Measurements from ENCODE around the gene EVX1.

EVX1 gene

DNA sequence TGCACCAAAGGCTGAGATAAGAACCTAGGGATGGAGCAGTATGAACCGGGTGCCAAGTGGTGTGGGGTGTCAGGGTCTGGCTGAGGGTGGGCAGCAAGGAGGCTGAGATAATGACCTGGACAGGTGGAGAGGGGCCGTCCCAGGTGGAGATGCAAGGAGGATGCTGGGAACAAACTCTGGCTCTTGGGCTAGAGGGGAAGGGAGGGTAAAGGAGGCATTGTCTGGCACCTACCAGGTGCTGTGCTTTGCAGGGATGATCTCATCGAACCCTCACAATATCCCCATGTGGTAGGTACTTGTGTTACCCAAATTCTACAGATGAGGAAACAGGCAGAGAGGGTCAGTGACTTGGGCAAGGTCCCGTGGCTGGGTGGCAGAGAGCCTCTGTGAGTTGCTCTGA lies 22.8 kb upstream of the EVX1 start:
- Histone ChIP-seq H3K4me3 (ENCODE audit: low read depth, low read length) (no peak overlapping the region), H3K4me2 (ENCODE audit: low read length) (no peak overlapping the region), H3K9ac (no peak overlapping the region), H3K79me2 (no peaks in the 10 kb centered on the region), H3K27ac (no peak overlapping the region), H3K9me3 (ENCODE audit: control insufficient read depth, low read length) (no peaks in the 10 kb centered on the region), H3K27me3 (ENCODE audit: control insufficient read depth, insufficient read depth, low read length) (peaks cover 6% of the 10 kb centered on the region), H3K4me1 (no peaks in the 10 kb centered on the region), H2AFZ (no peak overlapping the region), H3K36me3 (ENCODE audit: control insufficient read depth, insufficient read depth, low read length) (no peaks in the 10 kb centered on the region)
- TF ChIP-seq, protein P1, sequence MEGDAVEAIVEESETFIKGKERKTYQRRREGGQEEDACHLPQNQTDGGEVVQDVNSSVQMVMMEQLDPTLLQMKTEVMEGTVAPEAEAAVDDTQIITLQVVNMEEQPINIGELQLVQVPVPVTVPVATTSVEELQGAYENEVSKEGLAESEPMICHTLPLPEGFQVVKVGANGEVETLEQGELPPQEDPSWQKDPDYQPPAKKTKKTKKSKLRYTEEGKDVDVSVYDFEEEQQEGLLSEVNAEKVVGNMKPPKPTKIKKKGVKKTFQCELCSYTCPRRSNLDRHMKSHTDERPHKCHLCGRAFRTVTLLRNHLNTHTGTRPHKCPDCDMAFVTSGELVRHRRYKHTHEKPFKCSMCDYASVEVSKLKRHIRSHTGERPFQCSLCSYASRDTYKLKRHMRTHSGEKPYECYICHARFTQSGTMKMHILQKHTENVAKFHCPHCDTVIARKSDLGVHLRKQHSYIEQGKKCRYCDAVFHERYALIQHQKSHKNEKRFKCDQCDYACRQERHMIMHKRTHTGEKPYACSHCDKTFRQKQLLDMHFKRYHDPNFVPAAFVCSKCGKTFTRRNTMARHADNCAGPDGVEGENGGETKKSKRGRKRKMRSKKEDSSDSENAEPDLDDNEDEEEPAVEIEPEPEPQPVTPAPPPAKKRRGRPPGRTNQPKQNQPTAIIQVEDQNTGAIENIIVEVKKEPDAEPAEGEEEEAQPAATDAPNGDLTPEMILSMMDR (IDR thresholded peaks at IDR 0.05), result no peak

- no peak overlapping the region for H3K4me3 ChIP-seq (ENCODE audit: low read depth, low read length)
- H3K27me3 ChIP-seq (ENCODE audit: control insufficient read depth, insufficient read depth, low read length), result peaks cover 9% of the 10 kb centered on the region
- H3K9ac ChIP-seq, result no peak overlapping the region
- H3K36me3 ChIP-seq (ENCODE audit: control insufficient read depth, insufficient read depth, low read length), result no peaks in the 10 kb centered on the region
- H3K4me1 ChIP-seq, result no peaks in the 10 kb centered on the region
- H3K79me2 ChIP-seq, result no peaks in the 10 kb centered on the region
- TF ChIP-seq, protein P1 (IDR thresholded peaks at IDR 0.05), result no peak
- no peak overlapping the region for H3K4me2 ChIP-seq (ENCODE audit: low read length)
- no peaks in the 10 kb centered on the region for H3K9me3 ChIP-seq (ENCODE audit: control insufficient read depth, low read length)
- H2AFZ ChIP-seq, result no peak overlapping the region
- H3K27ac ChIP-seq, result no peak overlapping the region
Observed at GRCh38 chr7:27220440-27220955, 22.1 kb upstream of the EVX1 start.

- Histone ChIP-seq H3K9me3 (ENCODE audit: control insufficient read depth, low read length) (no peaks in the 10 kb centered on the region), H3K79me2 (no peaks in the 10 kb centered on the region), H2AFZ (no peak overlapping the region), H3K27ac (no peak overlapping the region), H3K4me3 (ENCODE audit: low read depth, low read length) (no peak overlapping the region), H3K4me2 (ENCODE audit: low read length) (no peak overlapping the region), H3K36me3 (ENCODE audit: control insufficient read depth, insufficient read depth, low read length) (no peaks in the 10 kb centered on the region), H3K9ac (no peak overlapping the region), H3K4me1 (no peaks in the 10 kb centered on the region), H3K27me3 (ENCODE audit: control insufficient read depth, insufficient read depth, low read length) (peaks cover 14% of the 10 kb centered on the region)
- TF ChIP-seq, protein P1 (IDR thresholded peaks at IDR 0.05), result no peak
Observed at GRCh38 chr7:27221201-27221797, 21.3 kb upstream of the EVX1 start.

DNA sequence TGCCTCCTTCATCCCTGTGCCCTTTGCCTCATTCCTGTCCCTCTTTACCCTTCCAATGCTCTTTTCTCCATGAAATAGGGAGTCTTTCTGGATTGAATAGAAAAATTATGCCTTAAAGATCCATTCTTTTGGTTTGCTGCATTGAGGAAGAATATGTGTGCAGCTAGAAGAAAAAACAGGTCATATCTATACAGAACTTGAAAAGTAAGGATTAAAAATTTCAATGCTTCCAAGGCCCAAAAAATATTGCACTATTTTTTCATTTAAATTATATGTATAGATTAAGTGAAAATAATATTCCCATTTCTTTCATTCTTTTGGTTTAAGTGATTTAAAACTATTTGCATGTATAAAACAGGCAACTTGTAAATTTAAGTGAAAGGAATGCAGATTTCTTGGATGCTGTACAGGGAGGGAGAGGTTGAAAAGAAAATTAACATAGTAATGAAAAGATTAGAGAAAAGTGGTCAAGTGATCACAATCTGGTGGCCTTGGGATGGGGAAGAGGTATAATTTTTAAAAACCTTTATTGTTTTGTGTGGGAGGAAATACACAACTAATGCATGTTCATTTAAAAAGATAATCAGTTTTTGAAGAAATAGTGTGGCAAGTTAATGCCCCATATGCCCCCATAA lies 18.5 kb upstream of the EVX1 start:
- no peak overlapping the region for H3K4me3 ChIP-seq (ENCODE audit: low read depth, low read length)
- no peak overlapping the region for H3K4me2 ChIP-seq (ENCODE audit: low read length)
- TF ChIP-seq, protein P1 (IDR thresholded peaks at IDR 0.05), result no peak
- H3K4me1 ChIP-seq, result no peaks in the 10 kb centered on the region
- H3K27me3 ChIP-seq (ENCODE audit: control insufficient read depth, insufficient read depth, low read length), result peaks cover 14% of the 10 kb centered on the region
- H3K27ac ChIP-seq, result no peak overlapping the region
- no peaks in the 10 kb centered on the region for H3K79me2 ChIP-seq
- no peak overlapping the region for H2AFZ ChIP-seq
- H3K9ac ChIP-seq, result no peak overlapping the region
- no peaks in the 10 kb centered on the region for H3K9me3 ChIP-seq (ENCODE audit: control insufficient read depth, low read length)
- H3K36me3 ChIP-seq (ENCODE audit: control insufficient read depth, insufficient read depth, low read length), result no peaks in the 10 kb centered on the region
